Panc1 (cell line): ENCODE data around the gene BNIP5. TPM values are rescaled to one million over a fixed set of nuclear protein-coding genes. Genes with fewer than 3 reads are reported as not detected.

Experiments
- ATAC-seq: fragments of 200-7000 bp; cut with Tn5 transposase; 2 replicates; pipeline ENCODE4 v1.9.1; 2020; ENCODE audit warnings: mild to moderate bottlenecking, moderate library complexity
- BruUV-seq: library from RNA; stranded (reverse); fragments of 400-500 nt; replicated peaks from 2 replicates; lab custom pipeline; 2021; lab: Mats Ljungman, UMichigan
- CTCF ChIA-PET: fragments of 300-600 bp; sonication (Branson Sonifier 250); formaldehyde crosslinking; loops from one replicate; lab custom pipeline; 2022; ENCODE audit warnings: antibody characterized with exemption; lab: Charles Lee
- POLR2A ChIA-PET: fragments of 300-600 bp; sonication (Branson Sonifier 250); formaldehyde crosslinking; loops from one replicate; lab custom pipeline; 2022; ENCODE audit warnings: antibody characterized with exemption; lab: Charles Lee
- DNase-seq: peaks from one replicate; pipeline ENCODE4 v3.0.0-alpha.2; 2010; ENCODE audit warnings: low read depth, low spot score
- H3K27ac ChIP-seq: 2 replicates; pipeline ENCODE4 v1.5.1; 2011; ENCODE audit warnings: mild to moderate bottlenecking, low read length, inconsistent platforms
- H3K27me3 ChIP-seq: fragments of 200-500 bp; sonication (Bioruptor generic); 2 replicates; pipeline ENCODE4 v1.6.0; 2014; ENCODE audit warnings: low read length, inconsistent platforms; ENCODE audit not compliant: control insufficient read depth, insufficient read depth
- H3K36me3 ChIP-seq: fragments of 200-500 bp; sonication (Bioruptor generic); 2 replicates; pipeline ENCODE4 v1.5.1; 2014; ENCODE audit warnings: inconsistent platforms, mild to moderate bottlenecking, low read length, moderate library complexity; ENCODE audit not compliant: control insufficient read depth, insufficient read depth
- H3K4me1 ChIP-seq: 2 replicates; pipeline ENCODE4 v1.5.1; 2011; ENCODE audit warnings: inconsistent platforms, mild to moderate bottlenecking, low read length, moderate library complexity; ENCODE audit not compliant: control insufficient read depth, insufficient read depth
- H3K4me3 ChIP-seq, 2 experiments: 2 replicates each; pipeline ENCODE4 v1.5.1; 2011 to 2012; ENCODE audit warnings: low read depth in 2 of 2, low read length in 2 of 2, mild to moderate bottlenecking in 2 of 2, inconsistent platforms in 1 of 2, moderate library complexity in 1 of 2
- H3K9me3 ChIP-seq: fragments of 200-500 bp; sonication (Bioruptor generic); 2 replicates; pipeline ENCODE4 v1.5.1; 2014; ENCODE audit warnings: low read depth, mild to moderate bottlenecking, inconsistent platforms, low read length, moderate library complexity; ENCODE audit not compliant: control insufficient read depth, insufficient read depth
- POLR2AphosphoS5 ChIP-seq: IDR thresholded peaks from 2 replicates; pipeline ENCODE4 v1.6.1; 2012; ENCODE audit warnings: mild to moderate bottlenecking, low read depth, low read length, moderate library complexity
- SIN3A ChIP-seq: IDR thresholded peaks from 2 replicates; pipeline ENCODE4 v1.6.1; 2012; ENCODE audit warnings: low read depth, mild to moderate bottlenecking, low read length, moderate library complexity, borderline replicate concordance; ENCODE audit not compliant: insufficient read depth
- TCF7L2 ChIP-seq: IDR thresholded peaks from 2 replicates; pipeline ENCODE4 v1.6.1; 2011; ENCODE audit warnings: mild to moderate bottlenecking, low read depth, low read length, inconsistent platforms
- in situ Hi-C: cut with HindIII; loops from 2 replicates; pipeline ENCODE4 v1.10.0; 2016; ENCODE audit warnings: low sequenced_read_pairs, low pct_unique_long_range_greater_than_20kb
- intact Hi-C: fragments of 100-400 bp; cut with micrococcal nuclease; formaldehyde crosslinking; loops from one replicate; pipeline ENCODE4 v1.10.0; 2022; ENCODE audit not compliant: unreplicated experiment
- total RNA-seq: library from RNA; stranded (reverse); gene quantifications from one replicate; pipeline ENCODE4 v1.2.1, GENCODE V29; 2021; ENCODE audit not compliant: unreplicated experiment
- TF ChIP-seq, protein P1 (sequence below): fragments of 450-650 bp; IDR thresholded peaks from 2 replicates; pipeline ENCODE4 v1.5.1; 2017; ENCODE audit warnings: mild to moderate bottlenecking
- TF ChIP-seq, protein P2 (sequence below), 2 experiments: IDR thresholded peaks; 2 replicates each; pipeline ENCODE4 v1.6.1; 2011 to 2012; ENCODE audit warnings: low read depth in 2 of 2, control low read depth in 1 of 2, low read length in 1 of 2, mild to moderate bottlenecking in 1 of 2, moderate library complexity in 1 of 2; ENCODE audit not compliant: insufficient read depth in 1 of 2

Gene BNIP5
- total RNA-seq, 1 experiment from 2014 or later, result not detected

DNA sequence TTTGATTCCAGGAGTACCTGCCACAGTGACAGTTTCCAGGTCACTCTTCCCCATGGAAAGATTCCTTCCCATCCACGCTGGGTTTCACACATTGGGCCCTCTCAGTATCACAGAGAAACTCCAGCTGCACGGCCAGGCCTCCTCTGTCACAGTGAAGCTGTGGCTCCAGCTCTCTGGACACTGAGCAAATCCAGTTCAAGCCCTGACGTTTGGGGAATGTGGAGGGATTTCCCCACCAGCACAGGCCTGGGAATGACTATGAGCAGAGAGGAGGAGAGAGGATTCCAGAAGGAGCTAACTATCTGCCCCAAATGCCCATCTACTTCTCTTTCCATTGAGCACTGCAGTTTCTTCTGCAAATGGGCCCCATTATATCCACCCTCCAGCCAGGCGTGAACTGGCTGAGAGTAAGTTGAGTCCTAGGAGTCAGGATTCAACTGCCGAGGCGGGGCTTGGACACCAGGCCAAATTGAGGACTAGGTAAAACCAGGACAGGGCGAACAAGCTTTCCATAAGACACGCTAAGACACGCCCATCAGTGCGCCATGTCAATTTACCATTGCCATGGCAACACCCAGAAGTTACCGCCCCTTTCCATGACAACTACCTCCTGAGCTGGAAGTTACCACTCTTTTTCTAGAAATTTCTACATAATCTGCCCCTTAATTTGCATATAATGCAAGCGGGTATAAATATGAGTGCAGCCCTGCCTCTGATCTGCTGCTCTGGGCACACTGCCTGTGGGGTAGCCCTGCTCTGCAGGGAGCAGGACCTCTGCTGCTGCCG is 9.2 kb upstream of the BNIP5 start:
- Histone ChIP-seq H3K36me3 (no peaks in the 10 kb centered on the region), H3K4me3 (no peak overlapping the region), H3K4me1 (peaks cover under 1% of the 10 kb centered on the region; the same call in 1 of the 2 replicates), H3K27me3 (no peaks in the 10 kb centered on the region), H3K9me3 (no peaks in the 10 kb centered on the region), H3K27ac (no peak overlapping the region)
- no TSS peak for BruUV-seq
- ATAC-seq, result no peak
- DNase-seq, result no peak
- intact Hi-C loops (no loop called here), in situ Hi-C loops (no loop called here)
- ChIA-PET POLR2A (no interaction called here), CTCF (interaction anchor here (1.0 kb wide), 1 partner anchor 222 kb away, joined by 3 read pairs; no protein-coding TSS in a partner anchor)
- no peak for TF ChIP-seq SIN3A
- no peak for TF ChIP-seq POLR2AphosphoS5
- TF ChIP-seq, protein P1, sequence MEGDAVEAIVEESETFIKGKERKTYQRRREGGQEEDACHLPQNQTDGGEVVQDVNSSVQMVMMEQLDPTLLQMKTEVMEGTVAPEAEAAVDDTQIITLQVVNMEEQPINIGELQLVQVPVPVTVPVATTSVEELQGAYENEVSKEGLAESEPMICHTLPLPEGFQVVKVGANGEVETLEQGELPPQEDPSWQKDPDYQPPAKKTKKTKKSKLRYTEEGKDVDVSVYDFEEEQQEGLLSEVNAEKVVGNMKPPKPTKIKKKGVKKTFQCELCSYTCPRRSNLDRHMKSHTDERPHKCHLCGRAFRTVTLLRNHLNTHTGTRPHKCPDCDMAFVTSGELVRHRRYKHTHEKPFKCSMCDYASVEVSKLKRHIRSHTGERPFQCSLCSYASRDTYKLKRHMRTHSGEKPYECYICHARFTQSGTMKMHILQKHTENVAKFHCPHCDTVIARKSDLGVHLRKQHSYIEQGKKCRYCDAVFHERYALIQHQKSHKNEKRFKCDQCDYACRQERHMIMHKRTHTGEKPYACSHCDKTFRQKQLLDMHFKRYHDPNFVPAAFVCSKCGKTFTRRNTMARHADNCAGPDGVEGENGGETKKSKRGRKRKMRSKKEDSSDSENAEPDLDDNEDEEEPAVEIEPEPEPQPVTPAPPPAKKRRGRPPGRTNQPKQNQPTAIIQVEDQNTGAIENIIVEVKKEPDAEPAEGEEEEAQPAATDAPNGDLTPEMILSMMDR, result no peak
- TF ChIP-seq, protein P2, sequence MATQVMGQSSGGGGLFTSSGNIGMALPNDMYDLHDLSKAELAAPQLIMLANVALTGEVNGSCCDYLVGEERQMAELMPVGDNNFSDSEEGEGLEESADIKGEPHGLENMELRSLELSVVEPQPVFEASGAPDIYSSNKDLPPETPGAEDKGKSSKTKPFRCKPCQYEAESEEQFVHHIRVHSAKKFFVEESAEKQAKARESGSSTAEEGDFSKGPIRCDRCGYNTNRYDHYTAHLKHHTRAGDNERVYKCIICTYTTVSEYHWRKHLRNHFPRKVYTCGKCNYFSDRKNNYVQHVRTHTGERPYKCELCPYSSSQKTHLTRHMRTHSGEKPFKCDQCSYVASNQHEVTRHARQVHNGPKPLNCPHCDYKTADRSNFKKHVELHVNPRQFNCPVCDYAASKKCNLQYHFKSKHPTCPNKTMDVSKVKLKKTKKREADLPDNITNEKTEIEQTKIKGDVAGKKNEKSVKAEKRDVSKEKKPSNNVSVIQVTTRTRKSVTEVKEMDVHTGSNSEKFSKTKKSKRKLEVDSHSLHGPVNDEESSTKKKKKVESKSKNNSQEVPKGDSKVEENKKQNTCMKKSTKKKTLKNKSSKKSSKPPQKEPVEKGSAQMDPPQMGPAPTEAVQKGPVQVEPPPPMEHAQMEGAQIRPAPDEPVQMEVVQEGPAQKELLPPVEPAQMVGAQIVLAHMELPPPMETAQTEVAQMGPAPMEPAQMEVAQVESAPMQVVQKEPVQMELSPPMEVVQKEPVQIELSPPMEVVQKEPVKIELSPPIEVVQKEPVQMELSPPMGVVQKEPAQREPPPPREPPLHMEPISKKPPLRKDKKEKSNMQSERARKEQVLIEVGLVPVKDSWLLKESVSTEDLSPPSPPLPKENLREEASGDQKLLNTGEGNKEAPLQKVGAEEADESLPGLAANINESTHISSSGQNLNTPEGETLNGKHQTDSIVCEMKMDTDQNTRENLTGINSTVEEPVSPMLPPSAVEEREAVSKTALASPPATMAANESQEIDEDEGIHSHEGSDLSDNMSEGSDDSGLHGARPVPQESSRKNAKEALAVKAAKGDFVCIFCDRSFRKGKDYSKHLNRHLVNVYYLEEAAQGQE (IDR thresholded peaks at IDR 0.05; ENCODE audit: insufficient read depth in 1 of 2, low read depth in 2 of 2, low read length in 1 of 2), result no peak
- TF ChIP-seq TCF7L2, result no peak

DNA sequence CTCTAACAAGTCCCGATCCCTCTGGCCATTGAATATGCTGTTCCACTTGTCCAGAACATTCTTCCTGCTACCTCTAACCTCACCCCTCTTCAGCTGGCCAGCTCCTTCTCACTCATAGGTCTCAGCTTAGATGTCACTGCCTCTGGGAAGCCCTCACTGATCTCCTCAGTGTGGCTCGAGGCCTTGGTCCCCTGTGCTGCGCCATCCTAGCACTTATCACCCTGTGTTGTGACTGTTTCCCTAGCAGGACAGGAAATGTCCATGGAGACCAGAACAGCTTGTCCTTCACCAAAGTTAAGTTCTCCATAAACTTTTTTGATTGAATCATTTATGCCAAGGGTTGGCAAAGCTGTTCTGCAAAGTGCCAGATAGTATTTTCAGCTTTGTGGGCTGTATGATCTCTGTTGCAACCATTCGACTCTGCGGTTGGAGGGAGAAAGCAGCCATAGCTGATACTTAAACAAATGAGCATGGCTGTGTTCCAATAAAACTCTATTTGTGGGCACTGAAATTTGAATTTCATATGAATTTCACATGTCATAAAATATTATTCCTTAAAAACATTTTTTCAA is 6.5 kb upstream of the BNIP5 start:
- intact Hi-C loops, result no loop called here
- H3K27me3 ChIP-seq, result no peaks in the 10 kb centered on the region
- TF ChIP-seq SIN3A, result no peak
- TF ChIP-seq, protein P1, result no peak
- no peak for TF ChIP-seq TCF7L2
- no peak for TF ChIP-seq POLR2AphosphoS5
- TF ChIP-seq, protein P2 (IDR thresholded peaks at IDR 0.05; ENCODE audit: insufficient read depth in 1 of 2, low read depth in 2 of 2, low read length in 1 of 2), result no peak
- in situ Hi-C loops, result no loop called here
- H3K27ac ChIP-seq, result no peak overlapping the region
- peaks cover 9% of the 10 kb centered on the region; the same call in 1 of the 2 replicates for H3K4me1 ChIP-seq
- BruUV-seq, result no TSS peak
- ATAC-seq, result no peak
- ChIA-PET CTCF (no interaction called here), POLR2A (no interaction called here)
- no peaks in the 10 kb centered on the region for H3K36me3 ChIP-seq
- no peak for DNase-seq
- no peaks in the 10 kb centered on the region for H3K9me3 ChIP-seq
- no peak overlapping the region for H3K4me3 ChIP-seq
